GM18861 (cell line): ENCODE data around the gene NTM.

Source experiments
- ATAC-seq: cut with Tn5 transposase; IDR thresholded peaks from one replicate; pipeline ENCODE4 v1.9.1; 2021; ENCODE audit not compliant: unreplicated experiment

NTM gene

GRCh38 chr11:131460931-131461330 lies 90.5 kb downstream of the NTM start:
- no peak for ATAC-seq

- ATAC-seq: no peak
Observed at GRCh38 chr11:131462622-131463021, 92.2 kb downstream of the NTM start.

- ATAC-seq: no peak
Observed at GRCh38 chr11:131463162-131463561, 92.7 kb downstream of the NTM start.

- no peak for ATAC-seq
Observed at GRCh38 chr11:131463649-131464425, 93.4 kb downstream of the NTM start.

GRCh38 chr11:131464461-131464860 lies 94.0 kb downstream of the NTM start:
- ATAC-seq: no peak

- ATAC-seq: no peak
Observed at GRCh38 chr11:131465039-131465438, 94.6 kb downstream of the NTM start.

- ATAC-seq: no peak
Observed at GRCh38 chr11:131465746-131466145, 95.3 kb downstream of the NTM start.

GRCh38 chr11:131467645-131468394 lies 97.4 kb downstream of the NTM start:
- ATAC-seq: no peak

GRCh38 chr11:131468565-131468964 lies 98.2 kb downstream of the NTM start:
- ATAC-seq: no peak

- ATAC-seq: no peak
Observed at GRCh38 chr11:131470216-131470925, 100.0 kb downstream of the NTM start.

- no peak for ATAC-seq
Observed at GRCh38 chr11:131471976-131472375, 101.6 kb downstream of the NTM start.

GRCh38 chr11:131474947-131475346 lies 104.5 kb downstream of the NTM start:
- no peak for ATAC-seq

- no peak for ATAC-seq
Observed at GRCh38 chr11:131476266-131476665, 105.9 kb downstream of the NTM start.

- no peak for ATAC-seq
Observed at GRCh38 chr11:131478341-131478740, 107.9 kb downstream of the NTM start.

GRCh38 chr11:131481303-131481702 lies 110.9 kb downstream of the NTM start:
- ATAC-seq: no peak

- no peak for ATAC-seq
Observed at GRCh38 chr11:131481971-131482370, 111.6 kb downstream of the NTM start.

GRCh38 chr11:131483453-131483852 lies 113.0 kb downstream of the NTM start:
- ATAC-seq: no peak

- ATAC-seq: no peak
Observed at GRCh38 chr11:131483877-131484276, 113.5 kb downstream of the NTM start.

GRCh38 chr11:131486100-131486499 lies 115.7 kb downstream of the NTM start:
- no peak for ATAC-seq

- no peak for ATAC-seq
Observed at GRCh38 chr11:131486937-131487635, 116.7 kb downstream of the NTM start.

- ATAC-seq: no peak
Observed at GRCh38 chr11:131488238-131488637, 117.8 kb downstream of the NTM start.
